Ectodermal cell (in vitro differentiated cells): ENCODE data around the gene PILRA.
"Not testable (repeated sequence)": the region's sequence is repeated elsewhere in the genome, so short reads cannot be mapped to it uniquely, and the experiment has no call there.

Experiments used
- H3K27ac ChIP-seq: 2 replicates; pipeline ENCODE4 v1.7.0; 2013; ENCODE audit warnings: mild to moderate bottlenecking, low read depth, low read length; ENCODE audit not compliant: insufficient read depth, poor library complexity, severe bottlenecking
- H3K27me3 ChIP-seq: 2 replicates; pipeline ENCODE4 v1.7.0; 2013; ENCODE audit warnings: mild to moderate bottlenecking, low read length; ENCODE audit not compliant: insufficient read depth, control insufficient read depth, poor library complexity, severe bottlenecking
- H3K36me3 ChIP-seq: one replicate; pipeline ENCODE4 v1.7.0; 2013; ENCODE audit warnings: low read length; ENCODE audit not compliant: control insufficient read depth, insufficient read depth
- H3K4me1 ChIP-seq: one replicate; pipeline ENCODE4 v1.7.0; 2013; ENCODE audit warnings: low read length; ENCODE audit not compliant: control insufficient read depth, insufficient read depth
- H3K4me3 ChIP-seq: 2 replicates; pipeline ENCODE4 v1.7.0; 2013; ENCODE audit warnings: low read depth, low read length, control low read depth; ENCODE audit not compliant: insufficient read depth
- H3K9me3 ChIP-seq: 2 replicates; pipeline ENCODE4 v1.7.0; 2013; ENCODE audit warnings: mild to moderate bottlenecking, low read length, moderate library complexity; ENCODE audit not compliant: control insufficient read depth
- WGBS, 2 experiments: methylation state at CpG; one replicate each; pipeline ENCODE4 v1.1.7; 2013; ENCODE audit warnings: missing lambda C conversion rate in 2 of 2; 5-methylcytosine and 5-hydroxymethylcytosine counted together

The PILRA gene

GRCh38 chr7:100367676-100368613 lies 5.3 kb upstream of the PILRA start:
- Histone ChIP-seq H3K4me3 (no peak overlapping the region), H3K9me3 (no peaks in the 10 kb centered on the region), H3K27me3 (no peaks in the 10 kb centered on the region), H3K36me3 (peaks cover 4% of the 10 kb centered on the region), H3K4me1 (peaks cover 9% of the 10 kb centered on the region), H3K27ac (no peak overlapping the region)
- 93 to 94% methylated on average over 11 to 12 of the region's 12 CpGs for WGBS, 2 experiments

GRCh38 chr7:100369105-100369504 lies 4.2 kb upstream of the PILRA start:
- no peaks in the 10 kb centered on the region for H3K27me3 ChIP-seq
- peaks cover 9% of the 10 kb centered on the region for H3K4me1 ChIP-seq
- H3K36me3 ChIP-seq: peaks cover 2% of the 10 kb centered on the region
- H3K9me3 ChIP-seq: no peaks in the 10 kb centered on the region
- no peak overlapping the region for H3K4me3 ChIP-seq
- H3K27ac ChIP-seq: no peak overlapping the region
- WGBS, 2 experiments: 87 to 88% methylated on average over 6 of the region's 6 CpGs

- H3K9me3 ChIP-seq: no peaks in the 10 kb centered on the region
- no peaks in the 10 kb centered on the region for H3K27me3 ChIP-seq
- H3K4me3 ChIP-seq: no peak overlapping the region
- 4 to 5% methylated on average over 4 of the region's 4 CpGs for WGBS, 2 experiments
- no peak overlapping the region for H3K27ac ChIP-seq
- H3K4me1 ChIP-seq: peaks cover 17% of the 10 kb centered on the region
- H3K36me3 ChIP-seq: peaks cover 2% of the 10 kb centered on the region
These were observed 3.0 kb upstream of the PILRA start for GRCh38 chr7:100370303-100370702.

GRCh38 chr7:100370746-100371145 lies 2.5 kb upstream of the PILRA start:
- 89 to 90% methylated on average over 6 of the region's 6 CpGs for WGBS, 2 experiments
- peaks cover 2% of the 10 kb centered on the region for H3K36me3 ChIP-seq
- no peaks in the 10 kb centered on the region for H3K27me3 ChIP-seq
- peaks cover 17% of the 10 kb centered on the region for H3K4me1 ChIP-seq
- no peak overlapping the region for H3K27ac ChIP-seq
- no peaks in the 10 kb centered on the region for H3K9me3 ChIP-seq
- H3K4me3 ChIP-seq: no peak overlapping the region

GRCh38 chr7:100371561-100372171 lies 1.6 kb upstream of the PILRA start:
- Histone ChIP-seq H3K27me3 (no peaks in the 10 kb centered on the region), H3K27ac (no peak overlapping the region), H3K4me1 (peaks cover 17% of the 10 kb centered on the region), H3K36me3 (peaks cover 2% of the 10 kb centered on the region), H3K4me3 (no peak overlapping the region), H3K9me3 (no peaks in the 10 kb centered on the region)
- WGBS, 2 experiments: 86% methylated on average over 7 of the region's 7 CpGs

GRCh38 chr7:100372256-100372655 lies 1.0 kb upstream of the PILRA start:
- no peaks in the 10 kb centered on the region for H3K9me3 ChIP-seq
- WGBS, 2 experiments: 80 to 82% methylated on average over 8 of the region's 8 CpGs

GRCh38 chr7:100372694-100373093 lies 593 bp upstream of the PILRA start:
- no peaks in the 10 kb centered on the region for H3K9me3 ChIP-seq
- WGBS, 2 experiments: 84% methylated on average over 6 of the region's 6 CpGs
- H3K4me3 ChIP-seq: no peak overlapping the region
- H3K27me3 ChIP-seq: no peaks in the 10 kb centered on the region
- H3K27ac ChIP-seq: no peak overlapping the region
- no peaks in the 10 kb centered on the region for H3K36me3 ChIP-seq
- peaks cover 17% of the 10 kb centered on the region for H3K4me1 ChIP-seq

More at GRCh38 chr7:100372256-100372655, 1.0 kb upstream of the PILRA start:
- Histone ChIP-seq H3K4me3 (no peak overlapping the region), H3K27me3 (no peaks in the 10 kb centered on the region), H3K36me3 (peaks cover 2% of the 10 kb centered on the region), H3K27ac (no peak overlapping the region), H3K4me1 (peaks cover 17% of the 10 kb centered on the region)

GRCh38 chr7:100373870-100374598 lies 747 bp downstream of the PILRA start:
- H3K4me3 ChIP-seq: not testable (repeated sequence)

GRCh38 chr7:100374601-100375000 lies 1.3 kb downstream of the PILRA start:
- no peak overlapping the region for H3K4me3 ChIP-seq

More at GRCh38 chr7:100373870-100374598, 747 bp downstream of the PILRA start:
- H3K9me3 ChIP-seq, H3K27me3 ChIP-seq, H3K27ac ChIP-seq, H3K36me3 ChIP-seq: not testable (repeated sequence)
- 84% methylated on average over 15 of the region's 15 CpGs for WGBS, 2 experiments
- peaks cover 17% of the 10 kb centered on the region for H3K4me1 ChIP-seq

GRCh38 chr7:100376066-100376465 lies 2.8 kb downstream of the PILRA start:
- H3K36me3 ChIP-seq: no peaks in the 10 kb centered on the region
- H3K4me3 ChIP-seq: no peak overlapping the region
- no peaks in the 10 kb centered on the region for H3K9me3 ChIP-seq
- H3K4me1 ChIP-seq: peaks cover 12% of the 10 kb centered on the region
- H3K27ac ChIP-seq: no peak overlapping the region
- no peaks in the 10 kb centered on the region for H3K27me3 ChIP-seq
- WGBS, 2 experiments: 92 to 97% methylated on average over 3 of the region's 3 CpGs

More at GRCh38 chr7:100374601-100375000, 1.3 kb downstream of the PILRA start:
- Histone ChIP-seq H3K36me3 (no peaks in the 10 kb centered on the region), H3K4me1 (peaks cover 17% of the 10 kb centered on the region), H3K27me3 (no peaks in the 10 kb centered on the region), H3K27ac (no peak overlapping the region), H3K9me3 (no peaks in the 10 kb centered on the region)
- 73 to 77% methylated on average over 5 of the region's 5 CpGs for WGBS, 2 experiments
